GM12891 (cell line): ENCODE results near the gene MAP2K1.

ENCODE experiments used
- PAX5 ChIP-seq: IDR thresholded peaks from 2 replicates; pipeline ENCODE4 v1.6.1; 2011; ENCODE audit warnings: low read length, moderate library complexity, mild to moderate bottlenecking; ENCODE audit not compliant: insufficient read depth, severe bottlenecking
- POLR2A ChIP-seq: IDR thresholded peaks from 2 replicates; pipeline ENCODE4 v1.6.1; 2011; ENCODE audit warnings: low read depth, low read length, control low read depth
- POLR2AphosphoS5 ChIP-seq: IDR thresholded peaks from 2 replicates; pipeline ENCODE4 v1.6.1; 2011; ENCODE audit warnings: low read depth, low read length, control low read depth
- TAF1 ChIP-seq: IDR thresholded peaks from 2 replicates; pipeline ENCODE4 v1.6.1; 2011; ENCODE audit warnings: low read depth, low read length, control low read depth

DNA sequence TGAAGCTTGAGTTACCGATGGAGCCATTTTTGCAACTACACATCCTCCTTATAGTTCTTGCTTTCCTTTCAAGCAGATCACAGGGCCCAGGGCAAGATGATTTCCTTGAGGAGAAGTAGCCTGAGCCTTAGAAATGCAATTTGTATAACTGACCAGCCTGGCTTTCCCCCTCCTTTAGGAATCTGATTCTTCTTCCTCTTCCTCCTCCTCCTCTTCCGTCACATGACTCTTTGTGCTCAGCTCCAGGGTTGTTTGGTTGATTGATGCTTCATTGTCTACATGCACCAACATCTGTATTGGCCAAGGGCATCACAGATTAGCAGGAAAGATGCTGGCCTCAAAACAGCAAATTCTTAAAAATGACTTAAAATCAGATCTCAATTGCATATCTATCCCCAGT lies 107.5 kb downstream of the MAP2K1 start:
- no peak for TF ChIP-seq POLR2A
- no peak for TF ChIP-seq POLR2AphosphoS5
- TF ChIP-seq PAX5 = no peak
- no peak for TF ChIP-seq TAF1
